ENCODE data around the gene MSI2. TPM values are rescaled to one million over a fixed set of nuclear protein-coding genes. Genes with fewer than 3 reads are reported as not detected.
A peak's percentile ranks its signal among the peaks of the same experiment; 100 is the strongest.

Gene MSI2
- total RNA-seq, 4 donors from 2014 or later: 60.7 to 101 (median 70.9) TPM

DNA sequence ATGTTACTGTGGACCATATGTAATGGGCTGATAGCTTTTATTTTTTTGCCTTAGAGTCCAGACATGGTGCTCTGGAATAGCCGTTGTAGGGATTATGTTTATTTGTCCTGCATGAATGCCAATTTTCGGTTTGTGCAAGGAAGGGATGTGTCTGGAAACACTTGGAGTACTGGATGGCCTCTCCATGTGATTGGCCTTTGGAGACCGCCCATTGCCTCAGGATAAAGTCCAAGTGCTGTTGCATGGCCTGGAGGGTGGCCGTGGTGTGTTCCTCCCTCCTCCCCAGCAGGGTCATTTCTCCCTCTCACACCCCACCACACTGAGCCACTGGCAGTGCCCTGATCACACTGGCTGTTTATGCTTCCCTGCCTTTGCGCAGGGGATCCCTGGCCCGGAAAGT, 93.9 kb downstream of the MSI2 start:
- peak overlapping the region in 1 of 3 donors; percentile 22 for H3K27ac ChIP-seq
- intact Hi-C loops (cut with DNase I): loop anchor here (10.0 kb wide), 1 partner anchor 125 kb away; no protein-coding TSS in a partner anchor
- no peak overlapping the region for H3K4me3 ChIP-seq (replicated peaks in 1 of 3)
- no peaks in the 10 kb centered on the region for H3K36me3 ChIP-seq
- TF ChIP-seq, protein P1, sequence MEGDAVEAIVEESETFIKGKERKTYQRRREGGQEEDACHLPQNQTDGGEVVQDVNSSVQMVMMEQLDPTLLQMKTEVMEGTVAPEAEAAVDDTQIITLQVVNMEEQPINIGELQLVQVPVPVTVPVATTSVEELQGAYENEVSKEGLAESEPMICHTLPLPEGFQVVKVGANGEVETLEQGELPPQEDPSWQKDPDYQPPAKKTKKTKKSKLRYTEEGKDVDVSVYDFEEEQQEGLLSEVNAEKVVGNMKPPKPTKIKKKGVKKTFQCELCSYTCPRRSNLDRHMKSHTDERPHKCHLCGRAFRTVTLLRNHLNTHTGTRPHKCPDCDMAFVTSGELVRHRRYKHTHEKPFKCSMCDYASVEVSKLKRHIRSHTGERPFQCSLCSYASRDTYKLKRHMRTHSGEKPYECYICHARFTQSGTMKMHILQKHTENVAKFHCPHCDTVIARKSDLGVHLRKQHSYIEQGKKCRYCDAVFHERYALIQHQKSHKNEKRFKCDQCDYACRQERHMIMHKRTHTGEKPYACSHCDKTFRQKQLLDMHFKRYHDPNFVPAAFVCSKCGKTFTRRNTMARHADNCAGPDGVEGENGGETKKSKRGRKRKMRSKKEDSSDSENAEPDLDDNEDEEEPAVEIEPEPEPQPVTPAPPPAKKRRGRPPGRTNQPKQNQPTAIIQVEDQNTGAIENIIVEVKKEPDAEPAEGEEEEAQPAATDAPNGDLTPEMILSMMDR (IDR thresholded peaks at IDR 0.05): no peak
- no peak for TF ChIP-seq POLR2A (IDR thresholded peaks at IDR 0.05)
- H3K4me1 ChIP-seq: peaks cover 5 to 22% of the 10 kb centered on the region in 2 donors
- DNase-seq: no peak
- H3K9me3 ChIP-seq: no peaks in the 10 kb centered on the region
- H3K27me3 ChIP-seq: no peaks in the 10 kb centered on the region
- WGBS, 2 donors: 83 to 84% methylated on average over 5 to 6 of the region's 6 CpGs

GRCh38 chr17:57352665-57353175, 96.4 kb downstream of the MSI2 start:
- intact Hi-C loops (cut with DNase I): loop anchor here (10.0 kb wide), 1 partner anchor 122 kb away; no protein-coding TSS in a partner anchor
- H3K27ac ChIP-seq: no peak overlapping the region
- TF ChIP-seq, protein P1 (IDR thresholded peaks at IDR 0.05): no peak
- no peak for TF ChIP-seq POLR2A (IDR thresholded peaks at IDR 0.05)
- no peak for DNase-seq
- peaks cover 28 to 46% of the 10 kb centered on the region in 2 donors for H3K4me1 ChIP-seq
- H3K9me3 ChIP-seq: no peaks in the 10 kb centered on the region
- 86 to 90% methylated on average over 5 of the region's 5 CpGs for WGBS, 2 donors
- no peaks in the 10 kb centered on the region for H3K36me3 ChIP-seq
- H3K27me3 ChIP-seq: no peaks in the 10 kb centered on the region
- no peak overlapping the region for H3K4me3 ChIP-seq (replicated peaks in 1 of 3)

GRCh38 chr17:57354673-57355072, 98.3 kb downstream of the MSI2 start:
- WGBS, 2 donors: 92% methylated on average over 2 of the region's 2 CpGs
- H3K4me3 ChIP-seq (replicated peaks in 1 of 3): no peak overlapping the region
- no peaks in the 10 kb centered on the region for H3K9me3 ChIP-seq
- TF ChIP-seq, protein P1 (IDR thresholded peaks at IDR 0.05): no peak
- TF ChIP-seq POLR2A (IDR thresholded peaks at IDR 0.05): no peak
- no peak for DNase-seq
- H3K4me1 ChIP-seq: peaks cover 41 to 62% of the 10 kb centered on the region in 2 donors
- H3K36me3 ChIP-seq: no peaks in the 10 kb centered on the region
- no peaks in the 10 kb centered on the region for H3K27me3 ChIP-seq
- H3K27ac ChIP-seq: peak overlapping the region; percentile 90 to 98 (median 95)
- intact Hi-C loops (cut with DNase I): loop anchor here (10.0 kb wide), 1 partner anchor 120 kb away; no protein-coding TSS in a partner anchor

GRCh38 chr17:57355090-57355859, 99.0 kb downstream of the MSI2 start:
- peak; percentile 71 to 73 for DNase-seq
- H3K27ac ChIP-seq: peak overlapping the region; percentile 90 to 98 (median 95)
- no peak overlapping the region for H3K4me3 ChIP-seq (replicated peaks in 1 of 3)
- intact Hi-C loops (cut with DNase I): loop anchor here (10.0 kb wide), 1 partner anchor 120 kb away; no protein-coding TSS in a partner anchor
- H3K36me3 ChIP-seq: no peaks in the 10 kb centered on the region
- 53 to 67% methylated on average over 6 of the region's 6 CpGs for WGBS, 2 donors
- TF ChIP-seq, protein P1 (IDR thresholded peaks at IDR 0.05): no peak
- TF ChIP-seq POLR2A (IDR thresholded peaks at IDR 0.05): peak in 1 of 2 donors; percentile 26
- H3K27me3 ChIP-seq: no peaks in the 10 kb centered on the region
- no peaks in the 10 kb centered on the region for H3K9me3 ChIP-seq
- peaks cover 41 to 62% of the 10 kb centered on the region in 2 donors for H3K4me1 ChIP-seq

All from thyroid gland (tissue), 4 donors.